OCI-M1 (cell line): ENCODE results near the gene CSAG2.
"Not testable (repeated sequence)": the region's sequence is repeated elsewhere in the genome, so short reads cannot be mapped to it uniquely, and the experiment has no call there.

Experiments
- DNase-seq: peaks from one replicate; lab custom pipeline; 2025; lab: John Stamatoyannopoulos, UW

The CSAG2 gene, protein sequence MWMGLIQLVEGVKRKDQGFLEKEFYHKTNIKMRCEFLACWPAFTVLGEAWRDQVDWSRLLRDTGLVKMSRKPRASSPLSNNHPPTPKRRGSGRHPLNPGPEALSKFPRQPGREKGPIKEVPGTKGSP

DNA sequence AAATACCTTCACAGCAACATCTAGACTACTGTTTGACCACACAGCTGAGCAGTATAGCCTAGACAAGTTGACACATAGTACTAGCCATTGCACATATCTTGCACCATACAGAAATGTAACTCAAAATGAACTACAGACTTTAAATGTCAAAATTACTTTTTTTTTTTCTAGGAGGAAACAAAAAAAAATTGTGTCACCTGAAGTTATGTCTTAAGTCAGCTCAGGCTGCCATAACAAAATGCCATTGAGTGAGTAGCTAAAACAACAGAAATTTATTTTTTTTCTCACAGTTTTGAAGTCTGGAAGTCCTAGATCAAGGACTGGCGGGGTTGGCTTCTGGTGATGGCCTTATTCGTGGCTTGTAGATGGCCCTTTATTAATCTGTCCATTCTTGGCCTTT lies at the start of gene CSAG2:
Gene CSAG2 (minus strand): TSS at position 101 of the 400 bp plus-strand sequence. CDS start 161 bp downstream, outside the sequence.
- not testable (repeated sequence) for DNase-seq

DNA sequence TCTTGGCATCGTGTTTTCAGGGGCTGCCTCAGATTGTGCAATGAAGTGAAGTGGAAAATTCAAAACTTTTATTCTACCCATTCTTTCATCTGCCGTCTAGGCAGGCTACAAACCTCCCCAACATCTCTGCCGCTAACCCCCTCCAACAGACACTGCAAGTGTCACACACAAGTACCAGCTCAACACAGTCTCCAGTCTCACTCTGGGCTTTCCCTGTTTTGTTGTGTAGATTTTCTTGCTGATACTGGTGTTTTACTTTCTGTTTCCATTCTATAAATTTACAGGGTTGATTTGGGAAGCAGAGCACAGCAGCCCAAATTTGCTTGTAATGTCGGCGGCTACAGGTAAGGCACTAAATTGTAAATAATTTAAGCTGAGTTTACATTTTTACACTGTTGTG lies 45.8 kb upstream of the CSAG2 start:
- DNase-seq: not testable (repeated sequence)

DNA sequence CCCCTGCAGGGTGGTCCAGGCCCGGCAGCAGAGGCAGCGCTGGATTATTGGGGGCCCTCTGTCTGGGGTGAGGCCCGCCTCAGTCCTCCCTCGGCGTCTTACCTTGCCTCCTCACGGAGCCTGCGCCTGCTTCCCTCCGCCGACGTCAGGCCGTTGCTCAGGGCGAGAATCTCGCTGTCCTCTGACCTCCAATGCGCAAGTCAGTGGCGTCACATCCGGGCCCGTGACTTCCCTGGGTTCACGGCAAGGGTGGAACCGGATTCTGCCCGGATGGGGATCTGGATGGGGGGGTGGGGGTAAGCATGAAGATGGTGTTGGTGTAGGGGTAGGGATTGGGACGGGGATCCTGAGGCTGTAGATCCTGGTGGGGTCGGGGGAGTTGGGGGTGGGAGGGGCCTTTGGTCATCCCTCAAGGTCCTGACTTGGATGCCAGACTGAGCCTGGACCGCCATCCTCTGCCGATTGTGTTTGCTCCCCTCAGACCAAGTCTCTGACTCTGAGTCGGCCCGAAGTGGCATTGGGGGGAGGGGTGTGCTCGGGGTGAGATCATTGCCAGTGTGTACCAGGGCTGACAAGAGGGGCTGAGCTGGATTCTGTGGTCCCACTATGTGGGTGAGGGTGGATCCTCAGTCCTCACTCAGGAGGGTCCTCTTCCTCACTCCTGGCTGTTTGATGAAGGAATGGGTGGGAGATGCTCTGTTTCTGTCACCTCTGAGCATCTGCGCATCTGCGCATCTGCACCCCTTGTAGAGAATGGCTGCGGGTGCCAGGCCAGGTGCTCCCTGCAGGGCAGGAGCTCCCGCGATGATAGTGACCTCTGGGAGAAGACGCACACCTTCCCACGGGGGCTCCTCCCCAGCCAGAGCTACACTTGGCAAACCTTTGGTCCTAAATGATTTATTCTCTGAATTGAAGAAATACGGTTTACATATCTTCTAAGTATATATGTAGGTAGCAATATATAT lies 44.9 kb upstream of the CSAG2 start, which contains the start of gene MAGEA2:
Gene MAGEA2 (minus strand): TSS at position 157 of the 965 bp plus-strand sequence. CDS start 2,479 bp downstream, outside the sequence.
- not testable (repeated sequence) for DNase-seq

DNA sequence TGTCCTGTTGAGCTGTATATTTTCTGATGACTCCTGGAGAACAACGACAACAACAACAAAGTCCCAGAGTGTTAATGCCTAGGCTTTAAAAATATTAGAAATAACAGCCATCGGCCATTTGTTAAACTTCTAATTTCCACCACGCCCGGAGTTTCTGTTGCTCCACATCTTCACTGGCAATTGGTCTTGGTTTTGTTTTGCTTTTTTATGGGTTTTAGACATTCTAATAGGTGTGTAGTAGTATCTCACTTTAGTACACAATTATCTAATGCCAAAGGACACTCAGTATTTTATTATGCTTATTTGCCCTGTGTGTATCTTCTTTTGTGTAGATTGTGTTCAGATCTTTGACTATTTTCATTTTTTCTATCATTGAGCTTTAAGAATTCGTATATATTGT lies 29.5 kb upstream of the CSAG2 start:
- no peak for DNase-seq

DNA sequence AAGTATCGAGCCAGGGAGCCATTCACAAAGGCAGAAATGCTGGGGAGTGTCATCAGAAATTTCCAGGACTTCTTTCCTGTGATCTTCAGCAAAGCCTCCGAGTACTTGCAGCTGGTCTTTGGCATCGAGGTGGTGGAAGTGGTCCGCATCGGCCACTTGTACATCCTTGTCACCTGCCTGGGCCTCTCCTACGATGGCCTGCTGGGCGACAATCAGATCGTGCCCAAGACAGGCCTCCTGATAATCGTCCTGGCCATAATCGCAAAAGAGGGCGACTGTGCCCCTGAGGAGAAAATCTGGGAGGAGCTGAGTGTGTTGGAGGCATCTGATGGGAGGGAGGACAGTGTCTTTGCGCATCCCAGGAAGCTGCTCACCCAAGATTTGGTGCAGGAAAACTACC lies 27.5 kb upstream of the CSAG2 start:
- not testable (repeated sequence) for DNase-seq

DNA sequence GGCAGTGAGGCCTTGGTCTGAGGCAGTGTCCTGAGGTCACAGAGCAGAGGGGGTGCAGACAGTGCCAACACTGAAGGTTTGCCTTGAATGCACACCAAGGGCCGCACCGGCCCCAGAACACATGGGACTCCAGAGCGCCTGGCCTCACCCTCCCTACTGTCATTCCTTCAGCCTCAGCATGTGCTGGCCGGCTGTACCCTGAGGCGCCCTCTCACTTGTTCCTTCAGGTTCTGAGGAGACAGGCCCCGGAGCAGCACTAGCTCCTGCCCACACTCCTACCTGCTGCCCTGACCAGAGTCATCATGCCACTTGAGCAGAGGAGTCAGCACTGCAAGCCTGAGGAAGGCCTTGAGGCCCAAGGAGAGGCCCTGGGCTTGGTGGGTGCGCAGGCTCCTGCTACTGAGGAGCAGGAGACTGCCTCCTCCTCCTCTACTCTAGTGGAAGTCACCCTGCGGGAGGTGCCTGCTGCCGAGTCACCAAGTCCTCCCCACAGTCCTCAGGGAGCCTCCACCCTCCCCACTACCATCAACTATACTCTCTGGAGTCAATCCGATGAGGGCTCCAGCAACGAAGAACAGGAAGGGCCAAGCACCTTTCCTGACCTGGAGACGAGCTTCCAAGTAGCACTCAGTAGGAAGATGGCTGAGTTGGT lies 26.9 kb upstream of the CSAG2 start:
- no peak for DNase-seq

DNA sequence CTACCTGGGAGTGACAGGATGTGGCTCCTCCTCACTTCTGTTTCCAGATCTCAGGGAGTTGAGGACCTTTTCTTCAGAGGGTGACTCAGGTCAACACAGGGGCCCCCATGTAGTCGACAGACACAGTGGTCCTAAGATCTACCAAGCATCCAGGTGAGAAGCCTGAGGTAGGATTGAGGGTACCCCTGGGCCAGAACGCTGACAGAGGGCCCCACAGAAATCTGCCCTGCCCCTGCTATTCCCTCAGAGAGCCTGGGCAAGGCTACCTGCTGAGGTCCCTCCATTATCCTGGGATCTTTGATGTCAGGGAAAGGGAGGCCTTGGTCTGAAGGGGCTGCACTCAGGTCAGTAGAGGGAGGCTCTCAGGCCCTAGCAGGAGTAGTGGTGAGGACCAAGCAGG lies 26.0 kb upstream of the CSAG2 start:
- DNase-seq: no peak

DNA sequence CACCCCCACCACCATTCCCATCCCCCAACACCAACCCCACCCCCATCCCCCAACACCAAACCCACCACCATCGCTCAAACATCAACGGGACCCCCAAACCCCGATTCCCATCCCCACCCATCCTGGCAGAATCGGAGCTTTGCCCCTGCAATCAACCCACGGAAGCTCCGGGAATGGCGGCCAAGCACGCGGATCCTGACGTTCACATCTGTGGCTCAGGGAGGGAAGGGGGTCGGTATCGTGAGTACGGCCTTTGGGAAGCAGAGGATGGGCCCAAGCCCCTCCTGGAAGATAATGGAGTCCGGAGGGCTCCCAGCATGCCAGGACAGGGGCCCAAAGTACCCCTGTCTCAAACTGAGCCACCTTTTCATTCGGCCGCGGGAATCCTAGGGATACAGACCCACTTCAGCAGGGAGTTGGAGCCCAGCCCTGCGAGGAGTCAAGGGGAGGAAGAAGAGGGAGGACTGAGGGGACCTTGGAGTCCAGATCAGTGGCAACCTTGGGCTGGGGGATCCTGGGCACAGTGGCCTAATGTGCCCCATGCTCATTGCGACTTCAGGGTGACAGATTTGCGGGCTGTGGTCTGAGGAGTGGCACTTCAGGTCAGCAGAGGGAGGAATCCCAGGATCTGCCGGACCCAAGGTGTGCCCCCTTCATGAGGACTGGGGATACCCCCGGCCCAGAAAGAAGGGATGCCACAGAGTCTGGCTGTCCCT lies 25.2 kb upstream of the CSAG2 start:
- not testable (repeated sequence) for DNase-seq

DNA sequence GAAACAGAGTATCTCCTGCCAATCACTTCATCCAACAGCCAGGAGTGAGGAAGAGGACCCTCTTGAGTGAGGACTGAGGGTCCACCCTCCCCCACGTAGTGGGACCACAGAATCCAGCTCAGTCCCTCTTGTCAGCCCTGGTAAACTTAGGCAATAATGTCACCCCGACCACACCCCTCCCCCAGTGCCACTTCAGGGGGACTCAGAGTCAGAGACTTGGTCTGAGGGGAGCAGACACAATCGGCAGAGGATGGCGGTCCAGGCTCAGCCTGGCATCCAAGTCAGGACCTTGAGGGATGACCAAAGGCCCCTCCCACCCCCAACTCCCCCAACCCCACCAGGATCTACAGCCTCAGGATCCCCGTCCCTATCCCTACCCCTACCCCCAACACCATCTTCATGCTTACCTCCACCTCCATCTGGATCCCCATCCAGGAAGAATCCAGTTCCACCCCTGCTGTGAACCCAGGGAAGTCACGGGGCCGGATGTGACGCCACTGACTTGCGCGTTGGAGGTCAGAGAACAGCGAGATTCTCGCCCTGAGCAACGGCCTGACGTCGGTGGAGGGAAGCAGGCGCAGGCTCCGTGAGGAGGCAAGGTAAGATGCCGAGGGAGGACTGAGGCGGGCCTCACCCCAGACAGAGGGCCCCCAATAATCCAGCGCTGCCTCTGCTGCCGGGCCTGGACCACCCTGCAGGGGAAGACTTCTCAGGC lies 24.3 kb upstream of the CSAG2 start, which contains the start of the genes CSAG1 and MAGEA12:
Gene CSAG1 (minus strand): TSS at position 461 of the 715 bp plus-strand sequence. CDS start 1,261 bp downstream, outside the sequence.
Gene MAGEA12 (plus strand): TSS at position 497 of the 715 bp plus-strand sequence. CDS start 2,405 bp downstream, outside the sequence.
- DNase-seq: no peak

DNA sequence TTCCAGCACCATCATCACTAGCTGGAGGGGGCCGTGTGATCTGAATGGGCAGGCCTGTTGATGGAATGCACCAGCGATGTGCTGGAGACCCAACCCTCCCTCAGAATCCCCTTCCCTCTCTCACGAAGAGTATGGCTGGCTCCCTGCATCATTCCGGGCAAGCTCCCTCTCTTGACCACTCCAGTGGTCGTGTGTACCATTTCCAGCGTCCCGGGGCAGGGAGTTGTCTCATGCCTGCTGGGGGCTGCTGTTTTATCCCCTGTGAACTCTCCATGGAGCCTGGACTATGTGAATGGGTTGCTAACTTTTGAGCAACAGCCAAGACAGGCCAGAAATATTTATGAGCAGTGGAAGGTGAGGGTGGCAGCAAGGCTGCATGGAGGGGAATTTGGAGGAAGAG lies 16.3 kb upstream of the CSAG2 start:
- no peak for DNase-seq

DNA sequence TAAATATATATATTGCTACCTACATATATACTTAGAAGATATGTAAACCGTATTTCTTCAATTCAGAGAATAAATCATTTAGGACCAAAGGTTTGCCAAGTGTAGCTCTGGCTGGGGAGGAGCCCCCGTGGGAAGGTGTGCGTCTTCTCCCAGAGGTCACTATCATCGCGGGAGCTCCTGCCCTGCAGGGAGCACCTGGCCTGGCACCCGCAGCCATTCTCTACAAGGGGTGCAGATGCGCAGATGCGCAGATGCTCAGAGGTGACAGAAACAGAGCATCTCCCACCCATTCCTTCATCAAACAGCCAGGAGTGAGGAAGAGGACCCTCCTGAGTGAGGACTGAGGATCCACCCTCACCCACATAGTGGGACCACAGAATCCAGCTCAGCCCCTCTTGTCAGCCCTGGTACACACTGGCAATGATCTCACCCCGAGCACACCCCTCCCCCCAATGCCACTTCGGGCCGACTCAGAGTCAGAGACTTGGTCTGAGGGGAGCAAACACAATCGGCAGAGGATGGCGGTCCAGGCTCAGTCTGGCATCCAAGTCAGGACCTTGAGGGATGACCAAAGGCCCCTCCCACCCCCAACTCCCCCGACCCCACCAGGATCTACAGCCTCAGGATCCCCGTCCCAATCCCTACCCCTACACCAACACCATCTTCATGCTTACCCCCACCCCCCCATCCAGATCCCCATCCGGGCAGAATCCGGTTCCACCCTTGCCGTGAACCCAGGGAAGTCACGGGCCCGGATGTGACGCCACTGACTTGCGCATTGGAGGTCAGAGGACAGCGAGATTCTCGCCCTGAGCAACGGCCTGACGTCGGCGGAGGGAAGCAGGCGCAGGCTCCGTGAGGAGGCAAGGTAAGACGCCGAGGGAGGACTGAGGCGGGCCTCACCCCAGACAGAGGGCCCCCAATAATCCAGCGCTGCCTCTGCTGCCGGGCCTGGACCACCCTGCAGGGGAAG lies 5.0 kb upstream of the CSAG2 start, which contains the start of gene MAGEA2B:
Gene MAGEA2B (plus strand): TSS at position 814 of the 973 bp plus-strand sequence. CDS start 2,479 bp downstream, outside the sequence.
- not testable (repeated sequence) for DNase-seq

DNA sequence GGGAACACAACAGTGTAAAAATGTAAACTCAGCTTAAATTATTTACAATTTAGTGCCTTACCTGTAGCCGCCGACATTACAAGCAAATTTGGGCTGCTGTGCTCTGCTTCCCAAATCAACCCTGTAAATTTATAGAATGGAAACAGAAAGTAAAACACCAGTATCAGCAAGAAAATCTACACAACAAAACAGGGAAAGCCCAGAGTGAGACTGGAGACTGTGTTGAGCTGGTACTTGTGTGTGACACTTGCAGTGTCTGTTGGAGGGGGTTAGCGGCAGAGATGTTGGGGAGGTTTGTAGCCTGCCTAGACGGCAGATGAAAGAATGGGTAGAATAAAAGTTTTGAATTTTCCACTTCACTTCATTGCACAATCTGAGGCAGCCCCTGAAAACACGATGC lies 4.1 kb upstream of the CSAG2 start:
- DNase-seq: not testable (repeated sequence)

DNA sequence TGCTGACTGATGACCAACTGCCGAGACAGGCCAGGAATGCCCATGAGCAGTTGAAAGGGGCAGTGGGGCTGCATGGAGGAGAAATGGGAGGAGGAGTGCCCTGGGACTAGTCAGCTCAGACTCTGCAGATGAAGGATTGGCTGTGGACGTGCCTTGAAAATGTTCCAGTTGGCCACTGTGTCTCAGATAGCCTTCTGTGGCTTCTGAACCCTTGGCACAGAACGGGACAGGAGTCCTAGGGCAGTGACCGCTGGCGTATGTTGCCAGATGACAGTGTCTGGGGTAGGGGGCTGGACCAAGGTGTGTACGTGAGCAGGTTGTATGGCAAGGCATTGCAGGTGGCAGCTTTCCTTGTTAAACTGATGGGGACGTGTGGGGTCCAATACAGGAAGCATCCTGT lies 2.6 kb downstream of the CSAG2 start:
- DNase-seq: not testable (repeated sequence)

DNA sequence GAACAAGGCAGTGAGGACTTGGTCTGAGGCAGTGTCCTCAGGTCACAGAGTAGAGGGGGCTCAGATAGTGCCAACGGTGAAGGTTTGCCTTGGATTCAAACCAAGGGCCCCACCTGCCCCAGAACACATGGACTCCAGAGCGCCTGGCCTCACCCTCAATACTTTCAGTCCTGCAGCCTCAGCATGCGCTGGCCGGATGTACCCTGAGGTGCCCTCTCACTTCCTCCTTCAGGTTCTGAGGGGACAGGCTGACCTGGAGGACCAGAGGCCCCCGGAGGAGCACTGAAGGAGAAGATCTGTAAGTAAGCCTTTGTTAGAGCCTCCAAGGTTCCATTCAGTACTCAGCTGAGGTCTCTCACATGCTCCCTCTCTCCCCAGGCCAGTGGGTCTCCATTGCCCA lies 8.7 kb downstream of the CSAG2 start:
- DNase-seq: not testable (repeated sequence)

DNA sequence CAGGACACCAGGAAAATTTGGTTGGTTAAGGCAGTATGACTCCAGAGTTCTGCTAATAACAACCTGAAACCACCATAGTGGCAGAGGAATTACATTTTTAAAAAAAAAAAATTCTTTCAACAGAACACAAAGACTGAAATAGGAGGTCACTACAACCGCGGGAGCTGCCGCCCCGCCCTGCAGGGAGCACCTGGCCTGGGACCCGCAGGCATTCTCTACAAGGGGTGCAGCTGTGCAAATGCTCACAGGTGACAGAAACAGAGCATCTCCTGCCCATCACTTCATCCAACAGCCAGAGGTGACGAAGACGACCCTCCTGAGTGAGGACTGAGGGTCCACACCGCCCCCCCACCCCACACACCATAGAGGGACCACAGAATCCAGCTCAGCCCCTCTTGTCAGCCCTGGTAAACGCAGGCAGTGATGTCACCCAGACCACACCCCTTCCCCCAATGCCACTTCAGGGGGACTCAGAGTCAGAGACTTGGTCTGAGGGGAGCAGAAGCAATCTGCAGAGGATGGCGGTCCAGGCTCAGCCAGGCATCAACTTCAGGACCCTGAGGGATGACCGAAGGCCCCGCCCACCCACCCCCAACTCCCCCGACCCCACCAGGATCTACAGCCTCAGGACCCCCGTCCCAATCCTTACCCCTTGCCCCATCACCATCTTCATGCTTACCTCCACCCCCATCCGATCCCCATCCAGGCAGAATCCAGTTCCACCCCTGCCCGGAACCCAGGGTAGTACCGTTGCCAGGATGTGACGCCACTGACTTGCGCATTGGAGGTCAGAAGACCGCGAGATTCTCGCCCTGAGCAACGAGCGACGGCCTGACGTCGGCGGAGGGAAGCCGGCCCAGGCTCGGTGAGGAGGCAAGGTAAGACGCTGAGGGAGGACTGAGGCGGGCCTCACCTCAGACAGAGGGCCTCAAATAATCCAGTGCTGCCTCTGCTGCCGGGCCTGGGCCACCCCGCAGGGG lies 10.8 kb downstream of the CSAG2 start, which contains the start of gene MAGEA3:
Gene MAGEA3 (plus strand): TSS at position 843 of the 980 bp plus-strand sequence. CDS start 2,039 bp downstream, outside the sequence.
- not testable (repeated sequence) for DNase-seq

DNA sequence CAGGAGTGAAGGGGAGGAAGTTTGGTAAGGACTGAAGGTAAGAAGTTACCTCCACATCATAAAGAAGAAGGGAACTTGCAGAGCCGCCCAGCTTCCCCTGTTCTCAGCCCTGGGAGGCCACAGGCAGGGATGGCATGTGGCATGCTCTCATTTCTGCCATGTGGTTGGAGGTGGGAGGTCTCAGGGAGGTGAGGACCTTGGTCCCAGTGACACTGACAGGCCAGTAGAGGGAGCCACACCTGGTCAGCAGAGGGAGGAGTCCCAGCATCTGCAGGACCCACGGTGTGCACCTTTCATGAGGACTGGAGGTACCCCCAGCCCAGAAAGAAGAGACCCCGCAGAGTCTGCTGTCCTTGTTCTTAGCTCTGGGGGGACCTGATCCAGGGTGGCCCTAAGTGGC lies 28.1 kb downstream of the CSAG2 start:
- DNase-seq: not testable (repeated sequence)

DNA sequence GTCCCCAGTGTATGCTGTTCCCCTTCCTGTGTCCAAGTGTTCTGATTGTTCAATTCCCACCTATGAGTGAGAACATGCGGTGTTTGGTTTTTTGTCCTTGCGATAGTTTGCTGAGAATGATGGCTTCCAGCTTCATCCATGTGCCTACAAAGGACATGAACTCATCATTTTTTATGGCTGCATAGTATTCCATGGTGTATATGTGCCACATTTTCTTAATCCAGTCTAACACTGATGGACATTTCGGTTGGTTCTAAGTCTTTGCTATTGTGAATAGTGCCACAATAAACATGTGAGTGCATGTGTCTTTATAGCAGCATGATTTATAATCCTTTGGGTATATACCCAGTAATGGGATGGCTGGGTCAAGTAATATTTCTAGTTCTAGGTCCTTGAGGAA lies 34.4 kb downstream of the CSAG2 start:
- not testable (repeated sequence) for DNase-seq

DNA sequence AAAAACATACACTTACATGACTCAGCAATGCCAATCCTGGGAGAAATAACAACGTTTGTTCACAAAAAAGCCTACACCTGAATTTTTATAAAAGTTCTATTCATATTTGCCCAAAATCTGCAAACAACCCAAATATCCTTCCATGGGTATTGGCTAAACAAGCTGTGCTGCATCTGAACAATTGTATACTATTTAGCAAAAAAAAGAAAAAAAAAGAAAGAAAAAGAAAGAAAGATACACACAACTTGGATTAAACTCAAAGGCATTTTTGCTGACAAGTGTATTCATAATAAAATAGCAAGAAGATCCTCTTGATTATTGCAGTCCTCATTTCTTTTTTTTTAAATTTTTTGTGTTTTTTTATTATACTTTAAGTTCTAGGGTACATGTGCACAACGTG lies 34.9 kb downstream of the CSAG2 start:
- DNase-seq: no peak
